Gastrocnemius medialis (tissue), 4 donors: ENCODE measurements around the gene YWHAG. TPM values are rescaled to one million over a fixed set of nuclear protein-coding genes. Genes with fewer than 3 reads are reported as not detected.
A peak's percentile ranks its signal among the peaks of the same experiment; 100 is the strongest.
"Not testable (repeated sequence)": the region's sequence is repeated elsewhere in the genome, so short reads cannot be mapped to it uniquely, and the experiment has no call there.

Source experiments
- ATAC-seq, 2 donors: fragments of 150-250 bp; one replicate each; pipeline ENCODE4 v1.9.1; 2016
- DNase-seq, 2 donors: peaks; one replicate each; pipeline ENCODE4 v3.0.0-alpha.2; 2019
- H3K27ac ChIP-seq, 4 donors: fragments of 200-600 bp; sonication (generic); 1 replicate in 1 of 4; 2 replicates in 3 of 4; pipeline ENCODE4 v1.5.1; 2016 to 2018; ENCODE audit warnings: mild to moderate bottlenecking in 2 of 4, moderate library complexity in 1 of 4
- H3K27me3 ChIP-seq, 3 donors: fragments of 200-600 bp; sonication (generic) in 2 of 3; 1 replicate in 1 of 3; 2 replicates in 2 of 3; pipeline versions ENCODE4 v1.5.1 to v1.6.0; 2016 to 2019; ENCODE audit warnings: mild to moderate bottlenecking in 1 of 3, moderate library complexity in 1 of 3
- H3K36me3 ChIP-seq, 2 donors: fragments of 200-600 bp; sonication (generic) in 1 of 2; one replicate each; pipeline ENCODE4 v1.5.1; 2017 to 2018
- H3K4me1 ChIP-seq, 2 donors: fragments of 200-600 bp; sonication (generic) in 1 of 2; one replicate each; pipeline ENCODE4 v1.5.1; 2016 to 2017; ENCODE audit warnings: mild to moderate bottlenecking in 2 of 2
- H3K4me3 ChIP-seq, 4 donors: fragments of 200-600 bp; sonication (generic) in 3 of 4; 1 replicate in 1 of 4; 2 replicates in 3 of 4; pipeline ENCODE4 v1.5.1; 2016 to 2019; ENCODE audit warnings: mild to moderate bottlenecking in 2 of 4
- H3K9me3 ChIP-seq, 3 donors: fragments of 200-600 bp; sonication (generic) in 2 of 3; 1 replicate in 1 of 3; 2 replicates in 2 of 3; pipeline ENCODE4 v1.5.1; 2016 to 2019
- CTCF ChIP-seq, 5 experiments: fragments of 450-650 bp in 3 of 5; fragments of 200-600 bp in 2 of 5; sonication (generic) in 2 of 5; IDR thresholded peaks in 4 of 5; conservative IDR thresholded peaks in 1 of 5; 1 replicate in 4 of 5; 2 replicates in 1 of 5; pipeline ENCODE4 v1.5.1; 2016 to 2019; ENCODE audit warnings: antibody characterized with exemption in 5 of 5, mild to moderate bottlenecking in 3 of 5, moderate library complexity in 3 of 5
- POLR2A ChIP-seq, 2 donors: fragments of 450-650 bp; IDR thresholded peaks; one replicate each; pipeline ENCODE4 v1.6.1; 2017; ENCODE audit warnings: antibody characterized with exemption in 2 of 2, mild to moderate bottlenecking in 2 of 2, moderate library complexity in 2 of 2
- in situ Hi-C, 4 donors: fragments of 200-750 bp; cut with MboI; loops; one replicate each; pipeline versions ENCODE4 v1.15.0 to v1.8.0; 2017; ENCODE audit warnings: low sequenced_read_pairs in 4 of 4
- intact Hi-C: fragments of 100-400 bp; cut with DNase I; formaldehyde crosslinking; loops from one replicate; pipeline ENCODE4 v1.15.1; 2023; ENCODE audit warnings: low total_unique reads
- total RNA-seq, 4 donors: library from RNA; depleted of rRNA; stranded (reverse); fragments of >200 nt; gene quantifications; one replicate each; pipeline versions ENCODE4 v1.1.0 to v1.2.3, GENCODE V29; 2016

YWHAG gene
- total RNA-seq, 4 donors from 2014 or later = 119 to 262 (median 179) TPM

GRCh38 chr7:76392531-76393115 is 33.8 kb upstream of the YWHAG start:
- peaks cover 19% of the 10 kb centered on the region in 2 donors for H3K4me1 ChIP-seq
- H3K4me3 ChIP-seq = peak overlapping the region; percentile 40 to 89 (median 71)
- TF ChIP-seq CTCF (IDR thresholded peaks at IDR 0.05 in 4 of 5, conservative IDR thresholded peaks at IDR 0.05 in 1 of 5) (no peak), POLR2A (IDR thresholded peaks at IDR 0.05) (no peak)
- ATAC-seq (peak in 1 of 2 donors; percentile 5), DNase-seq (no peak)
- in situ Hi-C loops = no loop called here
- intact Hi-C loops = loop anchor here (1.0 kb wide), 1 partner anchor 33 kb away; no protein-coding TSS in a partner anchor
- no peaks in the 10 kb centered on the region for H3K9me3 ChIP-seq
- H3K27me3 ChIP-seq = no peaks in the 10 kb centered on the region
- peak overlapping the region; percentile 83 to 96 (median 88) for H3K27ac ChIP-seq
- H3K36me3 ChIP-seq = no peaks in the 10 kb centered on the region

- TF ChIP-seq POLR2A (IDR thresholded peaks at IDR 0.05) (no peak), CTCF (IDR thresholded peaks at IDR 0.05 in 4 of 5, conservative IDR thresholded peaks at IDR 0.05 in 1 of 5) (no peak)
- no peak for DNase-seq
- Histone ChIP-seq H3K27ac (peak overlapping the region in 1 of 4 donors; percentile 55), H3K4me3 (no peak overlapping the region), H3K9me3 (no peaks in the 10 kb centered on the region), H3K36me3 (no peaks in the 10 kb centered on the region), H3K4me1 (peaks cover 11 to 12% of the 10 kb centered on the region in 2 donors), H3K27me3 (no peaks in the 10 kb centered on the region)
- no peak for ATAC-seq
- in situ Hi-C loops (no loop called here), intact Hi-C loops (no loop called here)
These were observed 31.3 kb upstream of the YWHAG start for GRCh38 chr7:76390092-76390491.

- H3K27ac ChIP-seq, in situ Hi-C loops, H3K27me3 ChIP-seq, H3K9me3 ChIP-seq, intact Hi-C loops, DNase-seq, ATAC-seq, H3K36me3 ChIP-seq, H3K4me3 ChIP-seq: not testable (repeated sequence)
- peaks cover 11% of the 10 kb centered on the region in 2 donors for H3K4me1 ChIP-seq
These were observed 29.0 kb upstream of the YWHAG start for GRCh38 chr7:76387789-76388188.

GRCh38 chr7:76386691-76387260 is 28.0 kb upstream of the YWHAG start:
- H3K36me3 ChIP-seq = no peaks in the 10 kb centered on the region
- TF ChIP-seq CTCF (IDR thresholded peaks at IDR 0.05 in 4 of 5, conservative IDR thresholded peaks at IDR 0.05 in 1 of 5) (no peak), POLR2A (IDR thresholded peaks at IDR 0.05) (no peak)
- DNase-seq (peak in 1 of 2 donors; percentile 53), ATAC-seq (peak in 1 of 2 donors; percentile 62)
- intact Hi-C loops = no loop called here
- H3K4me3 ChIP-seq = no peak overlapping the region
- in situ Hi-C loops = no loop called here
- H3K4me1 ChIP-seq = peaks cover 5 to 7% of the 10 kb centered on the region in 2 donors
- no peaks in the 10 kb centered on the region for H3K27me3 ChIP-seq
- H3K9me3 ChIP-seq = no peaks in the 10 kb centered on the region
- H3K27ac ChIP-seq = peak overlapping the region in 2 of 4 donors; percentile 21 to 48

GRCh38 chr7:76383089-76383944 is 24.5 kb upstream of the YWHAG start:
- Histone ChIP-seq H3K36me3 (no peaks in the 10 kb centered on the region), H3K9me3 (no peaks in the 10 kb centered on the region), H3K4me3 (no peak overlapping the region), H3K27me3 (no peaks in the 10 kb centered on the region), H3K27ac (peak overlapping the region in 2 of 4 donors; percentile 4 to 6), H3K4me1 (peaks cover 11 to 16% of the 10 kb centered on the region in 2 donors)
- in situ Hi-C loops (no loop called here), intact Hi-C loops (no loop called here)
- DNase-seq (no peak), ATAC-seq (no peak)
- no peak for TF ChIP-seq CTCF (IDR thresholded peaks at IDR 0.05 in 4 of 5, conservative IDR thresholded peaks at IDR 0.05 in 1 of 5)
- TF ChIP-seq POLR2A (IDR thresholded peaks at IDR 0.05) = no peak
